LNCAP (cell line): Measurements from ENCODE around the gene GALE.

Experiments used
- TF ChIP-seq, protein P1 (sequence below): fragments of 450-650 bp; IDR thresholded peaks from 2 replicates; pipeline ENCODE4 v1.5.1; 2017; ENCODE audit warnings: mild to moderate bottlenecking

GALE gene

DNA sequence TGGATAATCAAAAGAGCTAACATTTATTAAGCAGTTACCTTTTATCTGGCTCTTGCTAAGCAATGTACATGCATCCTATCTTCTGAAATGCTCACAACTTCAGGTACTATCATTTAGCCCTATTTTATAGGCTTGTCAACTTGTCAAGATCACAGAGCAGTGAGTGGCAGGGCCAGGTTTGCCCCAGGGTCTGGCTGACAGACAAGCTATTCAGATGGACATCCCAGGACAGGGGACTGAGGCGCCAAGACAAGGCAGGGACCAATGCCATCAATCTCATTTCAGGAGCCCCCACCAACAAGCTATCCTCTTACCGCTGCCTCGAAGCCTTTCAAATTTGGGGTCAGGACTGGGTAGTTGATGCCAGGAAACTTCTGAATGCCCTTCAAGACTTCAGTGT, 15.8 kb upstream of the GALE start:
- TF ChIP-seq, protein P1, sequence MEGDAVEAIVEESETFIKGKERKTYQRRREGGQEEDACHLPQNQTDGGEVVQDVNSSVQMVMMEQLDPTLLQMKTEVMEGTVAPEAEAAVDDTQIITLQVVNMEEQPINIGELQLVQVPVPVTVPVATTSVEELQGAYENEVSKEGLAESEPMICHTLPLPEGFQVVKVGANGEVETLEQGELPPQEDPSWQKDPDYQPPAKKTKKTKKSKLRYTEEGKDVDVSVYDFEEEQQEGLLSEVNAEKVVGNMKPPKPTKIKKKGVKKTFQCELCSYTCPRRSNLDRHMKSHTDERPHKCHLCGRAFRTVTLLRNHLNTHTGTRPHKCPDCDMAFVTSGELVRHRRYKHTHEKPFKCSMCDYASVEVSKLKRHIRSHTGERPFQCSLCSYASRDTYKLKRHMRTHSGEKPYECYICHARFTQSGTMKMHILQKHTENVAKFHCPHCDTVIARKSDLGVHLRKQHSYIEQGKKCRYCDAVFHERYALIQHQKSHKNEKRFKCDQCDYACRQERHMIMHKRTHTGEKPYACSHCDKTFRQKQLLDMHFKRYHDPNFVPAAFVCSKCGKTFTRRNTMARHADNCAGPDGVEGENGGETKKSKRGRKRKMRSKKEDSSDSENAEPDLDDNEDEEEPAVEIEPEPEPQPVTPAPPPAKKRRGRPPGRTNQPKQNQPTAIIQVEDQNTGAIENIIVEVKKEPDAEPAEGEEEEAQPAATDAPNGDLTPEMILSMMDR = no peak

DNA sequence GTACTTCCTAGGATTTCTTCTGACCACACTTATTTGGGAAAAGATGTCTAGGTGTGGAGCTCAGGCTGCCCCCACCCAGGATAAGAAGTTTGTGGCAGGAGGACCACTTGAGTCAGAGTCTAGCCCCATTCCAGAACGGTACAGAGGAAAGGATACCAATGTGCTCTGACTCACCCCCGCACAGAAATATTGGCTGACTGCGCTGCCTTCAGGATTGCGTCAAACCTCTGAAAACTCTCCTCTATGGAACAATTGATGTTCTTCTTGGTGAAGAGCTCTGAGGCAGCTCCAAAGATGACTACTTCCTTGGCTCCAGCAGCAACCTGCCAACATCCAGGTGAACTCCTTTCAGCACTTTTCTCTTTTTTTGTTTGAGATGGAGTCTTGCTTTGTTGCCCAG, 13.5 kb upstream of the GALE start:
- TF ChIP-seq, protein P1 = no peak

DNA sequence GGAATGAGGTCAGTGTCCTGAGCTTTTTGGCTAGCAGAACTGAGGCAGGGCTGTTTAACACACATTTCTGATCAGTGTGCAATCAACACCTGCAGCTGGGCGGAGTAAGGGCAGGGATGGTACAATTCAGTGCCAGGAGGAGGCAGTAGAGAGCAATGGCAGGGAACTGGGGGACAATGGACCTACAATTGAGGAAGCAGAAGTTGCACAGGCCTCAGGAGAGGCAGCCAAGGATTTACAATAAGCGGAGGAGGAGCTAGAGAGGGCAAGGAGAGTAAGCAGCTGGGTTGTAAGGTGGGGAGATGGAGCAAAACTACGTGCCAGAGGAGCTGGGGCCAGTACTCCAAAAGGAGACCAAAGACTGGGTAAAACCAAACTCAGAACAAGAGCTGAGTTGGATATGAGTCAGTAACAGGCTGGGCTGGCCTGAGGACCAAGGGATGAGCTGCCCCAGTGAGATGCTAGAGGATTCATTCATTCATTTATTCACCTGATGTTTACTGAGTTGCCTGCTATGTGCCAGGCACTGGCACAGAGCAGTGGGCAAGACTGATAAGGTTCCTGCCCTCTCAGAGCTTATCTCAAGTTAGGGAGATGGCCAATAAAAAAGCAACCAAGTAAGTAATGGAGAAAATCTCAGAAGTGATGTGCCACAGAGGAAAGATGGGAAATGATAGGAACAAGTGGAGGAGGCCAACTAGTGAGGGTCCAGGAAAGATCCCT, 10.4 kb upstream of the GALE start:
- TF ChIP-seq, protein P1 = peak; percentile 62

DNA sequence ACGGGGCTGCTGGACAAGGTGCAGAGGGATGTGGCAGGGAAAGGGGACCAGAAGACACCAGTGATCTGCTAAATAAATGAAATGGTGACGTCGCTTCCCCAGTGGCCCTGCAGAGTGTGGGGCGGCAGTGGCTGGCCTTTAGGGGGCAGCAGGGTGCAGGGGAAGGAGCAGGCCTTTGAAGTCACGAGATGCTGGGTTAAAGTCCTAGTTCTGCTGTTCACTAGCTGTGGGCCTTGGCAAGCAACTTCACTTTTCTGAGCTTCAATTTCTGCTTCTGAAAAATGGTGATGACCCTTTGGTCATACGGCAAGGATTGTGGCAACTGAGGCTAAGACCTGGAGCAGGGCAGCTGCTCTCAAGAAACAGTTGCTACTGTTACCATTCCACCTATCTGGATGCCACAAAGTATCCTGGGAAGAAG, 9.2 kb upstream of the GALE start:
- TF ChIP-seq, protein P1 = peak; percentile 60

DNA sequence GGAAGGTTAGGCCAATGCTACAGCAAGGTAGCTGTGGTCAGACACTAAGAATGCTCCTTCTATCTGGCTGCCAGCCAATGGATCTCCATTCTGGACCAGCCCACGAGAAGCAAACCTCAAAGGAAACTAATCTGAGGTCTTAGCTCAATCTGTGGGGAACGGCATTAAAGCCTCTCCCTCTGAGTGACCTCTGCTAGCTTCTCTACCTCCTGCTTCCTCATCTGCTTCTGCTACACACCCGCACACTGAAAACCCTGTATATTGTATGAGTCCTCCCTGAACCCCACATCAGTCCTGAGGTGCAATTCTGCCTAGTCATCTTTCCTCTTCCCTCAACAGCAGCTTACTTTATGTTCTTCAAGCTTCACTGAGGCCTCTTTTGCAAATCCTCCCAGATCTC, 6.9 kb upstream of the GALE start:
- TF ChIP-seq, protein P1 = no peak

DNA sequence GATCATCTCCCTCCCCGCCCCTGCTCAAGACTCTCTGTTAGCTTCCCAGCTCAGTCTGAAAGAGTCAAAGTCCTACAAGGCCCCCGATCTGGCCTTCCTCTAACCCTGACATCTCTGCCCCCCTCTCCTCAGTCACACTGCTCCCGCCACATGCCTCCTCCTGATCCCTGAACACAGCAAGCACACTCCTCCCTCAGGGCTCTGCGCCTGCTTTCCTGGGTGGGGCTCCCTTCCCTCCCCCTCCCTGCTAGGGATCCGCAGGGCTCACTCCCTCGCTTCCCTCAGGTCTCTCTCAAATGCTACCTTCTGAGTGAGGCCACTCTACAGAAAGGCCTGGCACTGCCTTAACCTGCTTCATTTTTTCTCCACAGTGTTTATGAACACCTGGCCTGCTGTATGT, 5.7 kb upstream of the GALE start:
- TF ChIP-seq, protein P1 = no peak

DNA sequence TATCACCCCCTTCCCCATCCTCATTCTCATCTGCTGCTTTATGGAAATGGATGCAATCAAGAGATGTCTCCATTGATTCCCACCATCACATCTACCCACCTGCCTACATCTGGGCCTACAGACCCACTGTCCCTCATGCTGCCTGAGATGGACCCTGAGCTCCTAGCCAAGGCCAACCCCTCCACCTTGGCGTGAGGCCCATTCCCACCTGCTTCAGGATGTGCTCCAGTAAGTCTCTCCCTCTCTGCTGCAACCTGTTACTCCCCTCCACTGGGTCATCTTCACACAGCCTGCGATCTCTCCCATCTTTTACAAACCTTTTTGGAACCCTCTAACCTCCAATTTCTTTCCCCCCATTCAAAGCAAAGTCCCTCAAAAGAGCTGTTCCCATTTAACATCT, 4.5 kb upstream of the GALE start:
- TF ChIP-seq, protein P1 = no peak
